HG03060 (cell line): ENCODE results near the gene COQ5.
A peak's percentile ranks its signal among the peaks of the same experiment; 100 is the strongest.

Experiments used
- ATAC-seq: cut with Tn5 transposase; IDR thresholded peaks from one replicate; pipeline ENCODE4 v1.9.1; 2021; ENCODE audit warnings: low read depth, moderate number of reproducible peaks; ENCODE audit not compliant: unreplicated experiment

COQ5 gene, protein sequence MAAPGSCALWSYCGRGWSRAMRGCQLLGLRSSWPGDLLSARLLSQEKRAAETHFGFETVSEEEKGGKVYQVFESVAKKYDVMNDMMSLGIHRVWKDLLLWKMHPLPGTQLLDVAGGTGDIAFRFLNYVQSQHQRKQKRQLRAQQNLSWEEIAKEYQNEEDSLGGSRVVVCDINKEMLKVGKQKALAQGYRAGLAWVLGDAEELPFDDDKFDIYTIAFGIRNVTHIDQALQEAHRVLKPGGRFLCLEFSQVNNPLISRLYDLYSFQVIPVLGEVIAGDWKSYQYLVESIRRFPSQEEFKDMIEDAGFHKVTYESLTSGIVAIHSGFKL

DNA sequence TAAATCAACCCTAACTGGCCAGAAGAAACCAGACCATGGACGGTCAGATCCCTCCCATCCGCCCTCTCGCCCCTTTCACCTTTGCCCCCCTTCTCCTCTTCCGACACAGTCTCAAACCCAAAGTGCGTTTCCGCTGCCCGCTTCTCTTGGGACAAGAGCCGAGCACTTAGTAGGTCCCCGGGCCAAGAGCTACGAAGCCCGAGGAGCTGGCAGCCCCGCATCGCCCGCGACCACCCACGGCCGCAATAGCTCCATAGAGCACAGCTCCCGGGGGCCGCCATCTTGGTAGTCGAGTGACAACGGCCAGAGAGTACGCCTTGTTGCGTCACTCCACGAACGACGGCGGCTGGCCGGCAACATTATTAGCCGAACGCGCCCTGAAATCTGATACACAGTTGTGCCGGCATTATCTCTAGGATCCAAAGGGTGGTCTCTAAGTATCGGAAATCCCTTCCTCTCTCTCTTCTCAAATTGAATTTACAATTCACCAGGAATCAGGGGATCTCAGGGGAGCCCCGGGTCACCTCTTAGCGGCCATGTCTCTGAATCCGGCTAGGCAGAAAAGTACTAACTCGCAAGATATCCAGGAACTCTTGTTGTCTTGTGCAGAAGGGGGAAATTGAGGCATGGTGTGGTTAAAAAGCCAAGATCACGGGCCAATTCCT, at the start of gene COQ5:
Gene COQ5 (minus strand): TSS at position 298 of the 665 bp plus-strand sequence. CDS start 17 bp downstream, at position 281.
- ATAC-seq: no peak

DNA sequence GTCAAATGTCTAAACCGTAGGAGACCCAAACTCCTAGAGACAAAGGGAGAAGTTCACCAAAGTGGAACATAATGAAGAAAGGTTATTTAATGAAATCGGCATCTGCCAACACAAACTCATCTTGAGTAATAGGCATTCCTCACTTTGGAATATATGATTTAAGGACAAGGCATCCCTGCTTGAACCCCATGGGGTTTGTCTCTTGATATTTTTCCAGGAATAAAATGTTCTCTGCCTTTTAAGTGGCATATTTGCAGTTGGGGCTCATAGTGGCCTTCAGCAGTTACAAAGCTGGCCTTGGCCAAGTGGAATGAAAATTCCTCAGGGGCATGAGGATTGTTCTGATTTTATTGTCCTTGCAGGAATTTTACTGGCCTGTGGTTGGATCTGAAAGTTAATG, 45.1 kb upstream of the COQ5 start:
- no peak for ATAC-seq

DNA sequence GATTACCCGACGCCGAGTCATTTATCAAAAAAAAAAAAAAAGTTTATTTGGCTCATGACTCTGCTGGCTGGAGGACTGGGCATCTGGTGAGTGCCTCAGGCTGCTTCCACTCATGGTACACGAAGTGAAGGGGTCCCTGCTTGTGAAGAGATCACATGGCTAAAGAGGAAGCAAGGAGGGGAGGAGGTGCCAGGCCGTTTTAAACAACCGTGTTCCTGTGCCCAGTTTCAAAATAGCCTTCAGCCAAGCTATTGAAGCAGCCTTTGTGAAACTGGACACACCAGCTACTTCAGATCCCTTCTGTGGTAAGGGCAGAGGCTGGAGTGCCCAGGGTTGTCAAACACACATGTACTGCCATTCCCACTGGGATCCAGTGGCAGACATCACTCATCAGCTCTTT, 44.6 kb upstream of the COQ5 start:
- ATAC-seq: no peak

DNA sequence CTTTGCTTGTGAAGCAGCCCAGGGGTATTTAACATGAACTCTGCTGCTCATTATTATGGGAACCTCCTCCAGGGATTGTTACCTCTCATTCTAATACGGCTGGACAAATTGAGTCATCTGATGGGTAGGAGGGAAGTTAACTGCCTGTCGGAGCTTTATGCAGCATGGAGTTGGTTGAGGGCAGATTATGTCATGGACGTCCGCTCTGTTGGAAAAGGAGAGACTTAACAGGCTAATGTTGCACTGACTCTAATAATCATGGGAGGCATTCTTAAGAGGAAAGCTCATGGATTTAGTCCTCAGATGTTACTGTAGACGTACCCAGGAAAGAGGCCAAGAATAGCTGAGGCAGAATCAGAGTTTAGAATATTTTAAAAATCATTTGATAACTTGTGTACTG, 42.3 kb upstream of the COQ5 start:
- ATAC-seq: no peak

DNA sequence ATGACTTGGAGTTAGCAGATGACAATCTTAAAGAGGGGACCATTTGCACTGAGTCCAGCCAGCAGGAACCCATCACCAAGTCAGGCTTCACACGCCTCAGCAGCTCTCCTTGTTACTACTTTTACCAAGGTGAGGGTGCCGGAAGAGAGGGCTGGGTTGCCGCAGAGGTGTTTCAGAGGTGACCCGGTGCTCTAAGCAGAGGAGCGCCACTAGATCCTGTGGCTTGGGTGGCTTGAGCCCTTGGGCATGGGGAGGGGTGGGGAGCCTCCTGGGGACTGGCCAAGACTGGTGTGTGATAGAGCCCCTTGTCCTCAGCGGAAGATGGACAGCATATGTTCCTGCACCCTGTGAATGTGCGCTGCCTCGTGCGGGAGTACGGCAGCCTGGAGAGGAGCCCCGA, 34.5 kb upstream of the COQ5 start:
- no peak for ATAC-seq

DNA sequence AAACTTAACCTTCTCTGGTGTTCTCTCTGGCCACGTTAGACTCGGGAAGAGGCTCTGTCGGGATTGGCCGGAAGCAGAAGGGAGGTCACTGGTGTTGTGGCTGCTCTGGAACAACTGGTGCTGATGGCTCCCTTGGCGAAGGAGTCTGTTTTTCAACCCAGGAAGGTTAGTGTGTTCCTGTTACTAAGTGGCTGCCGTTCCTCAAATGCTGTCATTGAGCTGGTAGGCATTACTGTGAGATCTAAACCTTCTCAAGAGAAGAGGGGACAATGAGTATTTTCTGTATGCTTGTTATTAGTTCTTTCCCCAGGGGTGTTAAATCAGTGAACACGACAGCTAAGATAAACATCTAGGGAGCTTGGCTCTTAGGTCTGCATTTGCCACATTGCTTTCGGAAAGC, 33.9 kb upstream of the COQ5 start:
- no peak for ATAC-seq

DNA sequence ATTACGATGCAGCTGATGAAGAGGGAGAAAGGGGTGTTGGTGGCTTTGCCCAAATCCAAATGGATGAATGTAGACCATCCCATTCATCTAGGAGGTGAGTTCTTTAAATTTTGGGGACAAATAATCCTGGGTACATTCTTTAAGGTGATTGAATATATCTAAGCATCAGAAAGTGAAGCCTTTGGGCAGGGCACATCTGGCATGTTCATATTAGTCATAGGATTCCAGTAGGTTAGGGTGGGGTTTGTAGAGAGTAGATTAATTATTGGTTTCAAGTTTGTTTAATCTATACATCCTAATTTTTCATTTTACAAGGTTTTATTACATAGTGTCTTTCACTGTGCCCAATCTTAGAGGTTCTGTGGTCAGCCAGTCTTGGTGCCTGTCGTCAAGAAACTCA, 28.6 kb upstream of the COQ5 start:
- no peak for ATAC-seq

DNA sequence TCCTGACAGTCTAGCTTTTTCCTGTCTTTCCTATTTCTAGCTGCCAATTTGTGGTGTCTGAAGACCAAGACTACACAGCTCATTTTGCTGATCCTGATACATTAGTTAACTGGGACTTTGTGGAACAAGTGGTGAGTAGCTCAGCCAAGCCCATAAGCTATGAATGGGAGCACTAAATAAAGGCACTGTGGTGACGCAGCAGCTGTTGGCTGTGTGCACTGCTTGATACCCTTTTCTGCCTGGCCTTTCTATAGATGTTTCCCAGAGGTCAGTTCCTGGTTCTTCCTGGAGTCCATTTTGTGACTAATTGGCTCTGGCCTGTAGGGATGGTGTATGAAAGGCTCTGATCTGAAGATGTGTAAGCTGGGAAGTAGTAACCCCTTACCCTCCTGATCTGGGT, 25.7 kb upstream of the COQ5 start:
- no peak for ATAC-seq

DNA sequence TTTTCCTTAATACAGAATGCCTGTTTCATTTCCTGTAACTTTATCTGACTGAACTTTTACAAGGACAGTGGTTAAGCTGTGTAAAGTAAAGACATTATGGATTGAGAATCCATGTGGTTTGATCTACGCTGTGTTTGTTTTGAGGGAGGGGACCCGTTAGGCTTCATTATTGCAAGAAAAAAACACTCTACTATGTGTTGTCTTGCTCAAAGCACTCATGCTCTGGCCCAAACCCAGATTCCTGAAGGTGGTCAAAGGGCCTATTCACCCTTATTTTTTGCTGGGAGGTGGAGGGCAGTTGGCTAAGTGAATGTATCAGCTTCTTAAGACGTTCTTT, 17.1 kb upstream of the COQ5 start:
- ATAC-seq: no peak

DNA sequence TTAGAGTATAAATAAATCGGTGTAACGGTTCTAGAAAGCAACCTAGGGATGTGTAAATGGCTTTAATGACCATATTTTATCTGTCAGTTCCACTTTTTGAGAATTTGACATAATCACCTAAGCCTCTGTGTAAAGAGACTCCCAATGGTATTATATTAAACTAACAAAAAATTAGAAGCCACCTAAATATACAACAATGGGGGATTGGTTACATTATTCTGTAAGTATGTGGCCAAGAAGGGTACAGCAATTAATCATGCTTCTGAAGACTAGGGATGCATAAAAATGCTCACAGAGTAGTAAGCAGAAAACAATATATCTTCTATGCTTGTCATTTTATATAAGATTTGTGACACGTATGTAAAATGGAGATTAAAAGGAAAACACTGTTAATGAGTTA, 15.7 kb upstream of the COQ5 start:
- no peak for ATAC-seq

DNA sequence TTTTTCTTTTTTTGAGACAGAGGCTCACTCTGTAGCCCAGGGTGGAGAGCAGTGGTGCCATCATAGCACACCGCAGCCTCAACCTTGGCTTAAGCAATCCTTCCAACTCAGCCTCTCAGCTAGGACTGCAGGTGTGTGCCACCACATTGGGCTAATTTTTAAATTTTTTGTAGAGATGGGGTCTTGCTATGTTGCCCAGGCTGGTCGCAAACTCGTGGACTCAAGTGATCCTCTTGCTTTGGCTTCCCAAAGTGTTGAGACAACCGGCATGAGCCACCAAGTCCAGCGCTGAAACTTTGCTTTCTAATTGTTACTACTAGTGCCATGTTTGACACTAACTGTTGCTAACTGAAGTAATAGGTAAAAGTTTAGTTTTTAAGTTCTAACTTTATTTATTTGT, 13.2 kb upstream of the COQ5 start:
- no peak for ATAC-seq

DNA sequence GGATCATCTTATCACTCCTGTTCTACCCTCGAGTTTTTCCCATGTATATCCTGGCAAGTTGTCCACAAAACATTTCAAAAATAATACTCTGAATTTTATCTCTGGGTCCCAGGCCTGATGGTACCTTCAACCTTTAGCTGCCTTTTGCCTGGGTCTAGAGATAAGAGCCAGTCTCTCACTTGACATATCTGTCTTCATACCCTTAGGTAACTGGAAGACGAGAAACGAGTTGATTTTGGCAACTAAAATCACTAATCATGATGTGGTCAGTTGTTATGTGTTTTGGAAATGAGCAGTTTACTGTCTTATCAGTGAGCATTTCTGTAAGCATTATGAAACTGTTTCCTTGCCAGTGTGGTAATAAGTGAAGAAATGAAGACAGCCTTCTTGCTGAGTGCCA, 11.5 kb upstream of the COQ5 start:
- no peak for ATAC-seq

DNA sequence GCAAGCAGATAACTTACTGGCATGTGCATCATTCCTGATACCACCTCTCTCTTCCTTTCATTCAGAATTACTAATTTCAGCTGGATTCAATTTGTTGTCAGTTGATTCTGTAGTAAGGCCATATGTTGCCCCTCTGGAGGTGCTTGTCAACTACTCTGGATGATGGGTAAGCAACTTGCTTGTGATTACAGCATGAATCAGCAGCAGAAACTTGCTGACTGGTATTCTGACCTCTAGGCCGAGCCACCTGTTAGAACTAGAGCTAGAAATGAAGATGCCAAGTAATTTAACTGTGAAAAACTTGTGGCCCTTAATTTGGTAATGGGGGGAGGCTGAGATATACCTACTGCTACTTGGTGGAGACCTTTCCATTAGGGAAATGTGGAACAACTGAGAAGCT, 10.3 kb upstream of the COQ5 start:
- ATAC-seq: no peak

DNA sequence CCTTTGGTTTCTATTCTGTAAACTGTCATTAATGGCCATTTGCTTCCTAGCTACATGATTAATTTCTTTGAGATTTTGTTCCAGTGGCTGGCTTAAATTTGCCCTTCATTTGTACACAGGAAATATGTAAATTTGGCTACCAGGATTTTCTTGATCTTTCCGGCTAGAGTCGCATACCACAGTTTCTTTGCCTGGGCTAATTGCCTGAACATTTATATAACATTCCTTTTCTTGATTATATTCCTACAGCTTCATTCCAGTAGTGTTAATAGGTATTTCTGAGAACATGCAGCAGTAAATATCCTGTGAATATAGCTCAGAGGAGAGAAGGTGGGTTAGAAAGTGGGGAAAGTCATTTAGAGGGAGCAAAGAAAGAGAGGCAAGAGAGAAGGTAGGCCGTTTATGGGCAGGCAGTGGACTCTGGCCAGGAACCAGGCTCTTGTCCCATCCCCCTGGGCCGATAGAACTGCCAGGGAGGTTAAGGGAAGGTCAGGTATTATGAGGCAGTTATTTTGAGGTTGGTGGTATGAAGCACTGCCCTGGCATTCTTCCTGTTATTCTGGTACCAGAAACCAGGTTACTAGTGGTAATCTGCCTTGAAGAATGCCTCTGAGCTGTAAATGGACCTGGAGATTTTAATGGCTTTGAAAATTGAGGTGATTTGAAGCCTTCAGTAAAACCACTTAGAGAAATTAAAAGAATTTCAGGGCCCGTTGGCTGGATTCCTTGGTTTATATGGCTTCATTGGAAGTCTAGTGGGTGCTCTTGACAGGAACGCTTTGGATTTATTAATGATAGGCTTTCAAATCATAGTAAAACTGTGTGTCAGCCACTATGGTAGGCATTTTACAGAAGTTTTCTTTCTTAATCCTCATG, 9.6 kb upstream of the COQ5 start:
- no peak for ATAC-seq

DNA sequence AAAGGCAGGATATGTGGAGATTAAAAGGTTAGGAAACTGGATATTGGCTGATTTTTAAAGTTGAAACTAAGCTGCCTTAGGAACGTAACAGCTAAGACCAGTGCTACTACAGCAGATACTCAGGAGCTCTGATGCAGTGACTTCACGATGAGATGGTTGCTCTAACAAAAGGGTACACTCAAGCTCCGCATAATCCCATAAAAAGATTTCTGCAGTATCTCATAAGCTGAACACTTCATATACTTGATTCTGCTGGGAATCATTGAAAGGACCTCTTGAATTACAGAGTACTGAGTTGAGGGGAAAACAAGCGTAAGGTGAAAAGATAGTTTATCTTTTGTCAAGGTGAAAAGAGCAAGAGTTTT, 8.9 kb upstream of the COQ5 start:
- no peak for ATAC-seq

DNA sequence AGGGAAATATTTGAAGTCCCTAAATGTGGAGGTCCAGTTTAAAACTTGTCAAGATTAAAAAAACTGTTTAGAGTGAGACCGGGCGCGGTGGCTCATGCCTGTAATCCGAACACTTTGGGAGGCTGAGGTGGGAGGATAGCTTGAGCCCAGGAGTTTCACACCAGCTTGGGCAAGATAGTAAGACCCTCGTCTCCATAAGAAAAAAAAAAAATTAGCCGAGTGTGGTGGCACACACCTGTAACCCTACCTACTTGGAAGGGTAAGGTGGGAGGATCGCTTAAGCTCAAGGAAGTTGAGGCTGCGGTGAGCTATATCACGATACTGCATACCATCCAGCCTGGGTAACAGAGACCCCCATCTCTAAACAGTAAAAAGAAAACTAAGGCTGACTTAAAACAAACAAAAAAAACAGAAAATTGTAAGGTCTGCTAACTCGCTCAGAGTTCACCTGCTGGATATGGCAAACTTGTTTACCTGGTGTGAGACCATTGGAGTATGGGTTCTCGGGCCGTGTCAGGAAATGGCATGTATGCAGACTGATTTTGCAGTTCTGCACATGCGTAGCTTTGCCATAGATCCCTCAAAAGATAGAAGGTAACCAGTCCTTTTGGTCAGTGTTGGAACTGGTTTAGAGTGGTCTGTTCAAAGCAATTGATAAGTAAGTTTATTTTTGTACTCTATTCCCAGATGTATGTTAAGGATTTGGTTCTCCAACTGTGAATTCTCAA, 7.3 kb upstream of the COQ5 start:
- no peak for ATAC-seq

DNA sequence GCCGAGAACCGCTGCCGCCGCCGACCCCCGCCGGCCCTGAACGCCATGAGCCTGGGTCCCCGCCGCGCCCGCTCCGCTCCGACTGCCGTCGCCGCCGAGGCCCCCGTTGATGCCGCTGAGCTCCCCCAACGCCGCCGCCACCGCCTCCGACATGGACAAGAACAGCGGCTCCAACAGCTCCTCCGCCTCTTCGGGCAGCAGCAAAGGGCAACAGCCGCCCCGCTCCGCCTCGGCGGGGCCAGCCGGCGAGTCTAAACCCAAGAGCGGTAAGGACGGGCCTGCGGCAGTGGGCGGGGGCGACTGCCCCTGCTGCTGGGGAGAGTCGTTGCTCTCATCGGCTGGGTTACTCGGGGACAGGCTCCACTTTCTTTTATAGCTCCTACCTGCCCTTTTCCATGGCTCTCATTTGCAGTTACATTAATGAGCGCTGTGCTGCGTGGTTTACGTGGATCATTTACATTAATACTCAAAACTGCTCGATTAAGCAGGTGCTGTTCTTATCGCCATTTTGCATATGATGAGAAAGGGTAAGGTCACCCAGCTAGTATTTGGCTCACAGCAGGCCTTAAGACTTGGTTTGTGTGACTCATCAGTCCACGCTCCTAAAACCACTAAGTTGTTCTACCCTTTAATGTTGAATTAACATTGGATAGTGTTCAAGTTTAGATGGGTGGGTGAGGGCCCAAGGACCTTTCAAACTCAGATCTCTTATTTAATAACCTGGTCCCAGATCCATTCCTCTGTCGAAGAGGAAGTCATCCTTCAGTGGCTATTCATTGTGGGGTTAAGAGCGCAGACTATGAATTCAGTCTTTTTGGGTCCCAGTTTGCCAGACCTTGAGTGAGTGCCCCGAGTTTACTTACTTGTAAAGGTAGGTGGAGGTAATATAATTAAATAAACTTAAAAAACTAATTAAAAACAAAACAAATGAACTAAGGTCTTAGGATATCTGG, 6.0 kb upstream of the COQ5 start:
- no peak for ATAC-seq

DNA sequence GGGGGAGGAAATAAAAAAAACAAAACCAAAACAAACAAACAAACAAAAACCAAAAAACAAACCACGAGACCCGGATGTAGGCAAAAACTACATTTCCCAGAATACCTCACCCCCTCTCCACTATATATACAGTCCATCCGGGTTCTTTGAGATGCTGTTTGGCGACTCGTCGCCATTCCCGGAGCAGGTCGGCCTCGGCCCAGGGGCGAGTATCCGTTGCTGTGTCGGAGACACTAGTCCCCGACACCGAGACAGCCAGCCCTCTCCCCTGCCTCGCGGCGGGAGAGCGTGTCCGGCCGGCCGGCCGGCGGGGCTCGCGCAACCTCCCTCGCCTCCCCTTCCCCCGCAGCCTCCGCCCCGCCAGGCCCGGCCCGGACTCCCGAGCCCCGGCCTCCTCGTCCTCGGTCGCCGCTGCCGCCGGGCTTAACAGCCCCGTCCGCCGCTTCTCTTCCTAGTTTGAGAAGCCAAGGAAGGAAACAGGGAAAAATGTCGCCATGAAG, 5.3 kb upstream of the COQ5 start, which contains the start of gene RNF10:
Gene RNF10 (plus strand): TSS at position 154 of the 500 bp plus-strand sequence. CDS start 456 bp downstream, outside the sequence.
- ATAC-seq: peak; percentile 37

DNA sequence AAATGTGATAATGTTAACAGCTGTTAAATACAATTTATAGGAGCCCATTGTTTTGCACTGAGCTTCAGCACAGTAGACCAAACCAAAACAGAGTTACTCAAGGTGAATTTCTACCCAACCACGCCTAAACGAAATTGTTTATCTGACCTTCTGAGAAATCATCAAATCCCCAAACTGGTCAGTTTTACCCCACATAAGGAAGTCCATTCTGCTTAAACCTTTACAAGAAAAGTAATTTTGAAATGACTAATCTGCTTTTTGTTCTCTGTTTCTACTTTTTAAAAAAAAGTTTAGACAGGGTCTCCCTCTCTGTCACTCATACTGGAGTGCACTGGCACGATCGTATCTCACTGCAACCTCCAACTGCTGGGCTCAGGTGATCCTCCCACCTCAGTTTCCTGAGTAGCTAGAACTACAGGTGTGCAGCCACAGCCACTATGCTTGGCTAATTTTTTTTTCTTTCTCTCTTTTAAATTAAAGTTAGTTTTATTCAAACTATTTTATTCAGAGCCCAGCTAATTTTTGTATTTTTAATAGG, 3.8 kb upstream of the COQ5 start:
- no peak for ATAC-seq
